Smooth muscle cell (in vitro differentiated cells): ENCODE data around the gene TCERG1L. TPM values are rescaled to one million over a fixed set of nuclear protein-coding genes. Genes with fewer than 3 reads are reported as not detected.
"Not testable (repeated sequence)": the region's sequence is repeated elsewhere in the genome, so short reads cannot be mapped to it uniquely, and the experiment has no call there.

Experiments used
- DNase-seq: peaks from one replicate; lab custom pipeline; 2025; ENCODE audit not compliant: unreplicated experiment; lab: John Stamatoyannopoulos, UW
- H2AFZ ChIP-seq: fragments of 200-600 bp; sonication (generic); 2 replicates; pipeline ENCODE4 v1.6.0; 2016; ENCODE audit warnings: antibody characterized with exemption, low read depth, mild to moderate bottlenecking
- H3F3A ChIP-seq: fragments of 200-600 bp; sonication (generic); 2 replicates; pipeline ENCODE4 v1.6.0; 2017; ENCODE audit warnings: antibody characterized with exemption, low read depth
- H3K27ac ChIP-seq: fragments of 200-600 bp; sonication (generic); 2 replicates; pipeline ENCODE4 v1.5.1; 2016; ENCODE audit warnings: low read depth, mild to moderate bottlenecking
- H3K27me3 ChIP-seq: fragments of 200-600 bp; sonication (generic); 2 replicates; pipeline ENCODE4 v1.6.1; 2016; ENCODE audit warnings: low read depth, mild to moderate bottlenecking
- H3K36me3 ChIP-seq: fragments of 200-600 bp; sonication (generic); 2 replicates; pipeline ENCODE4 v1.5.1; 2016; ENCODE audit warnings: low read depth
- H3K4me1 ChIP-seq: fragments of 200-600 bp; sonication (generic); 2 replicates; pipeline ENCODE4 v1.5.1; 2016; ENCODE audit warnings: low read depth
- H3K4me2 ChIP-seq: fragments of 200-600 bp; sonication (generic); 2 replicates; pipeline ENCODE4 v1.6.0; 2016; ENCODE audit warnings: mild to moderate bottlenecking
- H3K4me3 ChIP-seq: fragments of 200-600 bp; sonication (generic); 2 replicates; pipeline ENCODE4 v1.5.1; 2016; ENCODE audit warnings: mild to moderate bottlenecking
- H3K79me2 ChIP-seq: fragments of 200-600 bp; sonication (generic); 2 replicates; pipeline ENCODE4 v1.6.0; 2016; ENCODE audit warnings: low read depth, mild to moderate bottlenecking
- H3K9ac ChIP-seq: fragments of 200-600 bp; sonication (generic); 2 replicates; pipeline ENCODE4 v1.6.0; 2016; ENCODE audit warnings: low read depth
- H3K9me3 ChIP-seq: fragments of 200-600 bp; sonication (generic); replicated peaks from 2 replicates; pipeline ENCODE4 v1.5.1; 2016; ENCODE audit warnings: low read depth
- H4K20me1 ChIP-seq: fragments of 200-600 bp; sonication (generic); 2 replicates; pipeline ENCODE4 v1.6.0; 2016; ENCODE audit warnings: low read depth
- WGBS: methylation state at CpG from one replicate; pipeline ENCODE4 v1.1.7; 2016; ENCODE audit warnings: low lambda C conversion rate; 5-methylcytosine and 5-hydroxymethylcytosine counted together
- polyA plus RNA-seq: library from polyadenylated mRNA; unstranded; fragments of >200 nt; fragmentation: Nextera tagmentation; extraction: Ambion mirVana; gene quantifications from 2 replicates; pipeline ENCODE4 v1.2.1, GENCODE V29; 2016
- total RNA-seq: library from RNA; depleted of rRNA; stranded (reverse); fragments of >200 nt; gene quantifications from 2 replicates; pipeline ENCODE4 v1.2.3, GENCODE V29; 2014
- TF ChIP-seq, protein P1 (sequence below): fragments of 200-600 bp; sonication (generic); IDR thresholded peaks from 2 replicates; pipeline ENCODE4 v1.5.1; 2017; ENCODE audit warnings: borderline replicate concordance, mild to moderate bottlenecking, antibody characterized with exemption; ENCODE audit not compliant: insufficient read depth, poor library complexity, severe bottlenecking

Gene TCERG1L
- total and polyA plus RNA-seq, 2 experiments from 2014 or later = not detected

DNA sequence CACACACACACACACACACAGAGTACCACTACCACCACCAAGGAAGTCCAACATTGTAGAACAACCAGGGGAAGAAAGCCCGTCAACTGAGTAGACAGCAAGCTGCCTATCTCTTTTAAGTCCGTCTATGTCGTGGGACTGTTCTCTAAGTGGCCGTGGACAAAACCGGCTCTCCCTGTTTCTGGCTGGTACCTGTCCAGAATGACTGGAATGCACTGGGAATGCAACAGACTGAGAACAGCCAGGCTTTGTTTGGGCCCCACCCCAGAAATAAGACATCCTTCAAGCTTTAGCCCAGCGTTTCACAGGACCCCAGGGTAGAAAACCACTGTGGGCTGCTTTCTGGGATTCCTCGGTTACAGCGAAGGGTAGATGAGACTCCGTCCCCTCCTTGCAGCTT lies 203.6 kb downstream of the TCERG1L start:
- TF ChIP-seq, protein P1, sequence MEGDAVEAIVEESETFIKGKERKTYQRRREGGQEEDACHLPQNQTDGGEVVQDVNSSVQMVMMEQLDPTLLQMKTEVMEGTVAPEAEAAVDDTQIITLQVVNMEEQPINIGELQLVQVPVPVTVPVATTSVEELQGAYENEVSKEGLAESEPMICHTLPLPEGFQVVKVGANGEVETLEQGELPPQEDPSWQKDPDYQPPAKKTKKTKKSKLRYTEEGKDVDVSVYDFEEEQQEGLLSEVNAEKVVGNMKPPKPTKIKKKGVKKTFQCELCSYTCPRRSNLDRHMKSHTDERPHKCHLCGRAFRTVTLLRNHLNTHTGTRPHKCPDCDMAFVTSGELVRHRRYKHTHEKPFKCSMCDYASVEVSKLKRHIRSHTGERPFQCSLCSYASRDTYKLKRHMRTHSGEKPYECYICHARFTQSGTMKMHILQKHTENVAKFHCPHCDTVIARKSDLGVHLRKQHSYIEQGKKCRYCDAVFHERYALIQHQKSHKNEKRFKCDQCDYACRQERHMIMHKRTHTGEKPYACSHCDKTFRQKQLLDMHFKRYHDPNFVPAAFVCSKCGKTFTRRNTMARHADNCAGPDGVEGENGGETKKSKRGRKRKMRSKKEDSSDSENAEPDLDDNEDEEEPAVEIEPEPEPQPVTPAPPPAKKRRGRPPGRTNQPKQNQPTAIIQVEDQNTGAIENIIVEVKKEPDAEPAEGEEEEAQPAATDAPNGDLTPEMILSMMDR = no peak
- Histone ChIP-seq H3F3A (no peaks in the 10 kb centered on the region), H3K4me2 (no peak overlapping the region), H3K27me3 (no peaks in the 10 kb centered on the region), H3K79me2 (no peaks in the 10 kb centered on the region), H3K36me3 (no peaks in the 10 kb centered on the region), H3K4me3 (no peak overlapping the region), H2AFZ (no peak overlapping the region), H3K9me3 (no peaks in the 10 kb centered on the region), H3K4me1 (no peaks in the 10 kb centered on the region), H3K27ac (no peak overlapping the region), H4K20me1 (no peaks in the 10 kb centered on the region), H3K9ac (no peak overlapping the region)
- DNase-seq = no peak
- WGBS = 86% methylated on average over 9 of the region's 9 CpGs

GRCh38 chr10:131102676-131103075 lies 208.8 kb downstream of the TCERG1L start:
- H3F3A ChIP-seq = no peaks in the 10 kb centered on the region
- H3K9ac ChIP-seq = no peak overlapping the region
- no peaks in the 10 kb centered on the region for H3K27me3 ChIP-seq
- DNase-seq = no peak
- no peaks in the 10 kb centered on the region for H4K20me1 ChIP-seq
- H3K36me3 ChIP-seq = no peaks in the 10 kb centered on the region
- 90% methylated on average over 13 of the region's 13 CpGs for WGBS
- no peaks in the 10 kb centered on the region for H3K9me3 ChIP-seq
- no peak overlapping the region for H2AFZ ChIP-seq
- no peak overlapping the region for H3K4me2 ChIP-seq
- no peaks in the 10 kb centered on the region for H3K79me2 ChIP-seq
- no peaks in the 10 kb centered on the region for H3K4me1 ChIP-seq
- TF ChIP-seq, protein P1 = no peak
- no peak overlapping the region for H3K27ac ChIP-seq
- H3K4me3 ChIP-seq = no peak overlapping the region

- WGBS = 92% methylated on average over 11 of the region's 11 CpGs
- no peaks in the 10 kb centered on the region for H3K79me2 ChIP-seq
- H2AFZ ChIP-seq = no peak overlapping the region
- TF ChIP-seq, protein P1 = no peak
- H3K27me3 ChIP-seq = no peaks in the 10 kb centered on the region
- no peaks in the 10 kb centered on the region for H3K4me1 ChIP-seq
- H3K27ac ChIP-seq = no peak overlapping the region
- no peaks in the 10 kb centered on the region for H4K20me1 ChIP-seq
- DNase-seq = no peak
- no peaks in the 10 kb centered on the region for H3F3A ChIP-seq
- H3K4me3 ChIP-seq = no peak overlapping the region
- H3K9ac ChIP-seq = no peak overlapping the region
- no peaks in the 10 kb centered on the region for H3K9me3 ChIP-seq
- H3K4me2 ChIP-seq = no peak overlapping the region
- H3K36me3 ChIP-seq = no peaks in the 10 kb centered on the region
Measured at GRCh38 chr10:131102147-131102546, 209.4 kb downstream of the TCERG1L start.

- H3K4me2 ChIP-seq, DNase-seq, H3K4me3 ChIP-seq, H3K27me3 ChIP-seq, H3K79me2 ChIP-seq, H2AFZ ChIP-seq, H3K36me3 ChIP-seq, H3K9me3 ChIP-seq, H3K4me1 ChIP-seq, H3K9ac ChIP-seq, H3K27ac ChIP-seq, H4K20me1 ChIP-seq, H3F3A ChIP-seq: not testable (repeated sequence)
- WGBS = 84% methylated on average over 16 of the region's 16 CpGs
Measured at GRCh38 chr10:131100418-131101410, 210.8 kb downstream of the TCERG1L start.
